Neural cell (in vitro differentiated cells): ENCODE data around the gene SUPT20HL2. TPM values are rescaled to one million over a fixed set of nuclear protein-coding genes. Genes with fewer than 3 reads are reported as not detected.

Source experiments
- H2AFZ ChIP-seq: fragments of 200-600, 300-800 bp; sonication (generic), shearing (Covaris generic); 2 replicates; pipeline ENCODE4 v1.6.0; 2014; ENCODE audit warnings: low read depth, mild to moderate bottlenecking, antibody characterized with exemption, low read length, moderate library complexity
- H3F3A ChIP-seq: fragments of 200-600 bp; shearing (Covaris generic); 2 replicates; pipeline ENCODE4 v1.6.1; 2016; ENCODE audit warnings: mild to moderate bottlenecking, moderate library complexity, mixed read lengths, antibody characterized with exemption, low read length; ENCODE audit not compliant: insufficient read depth, poor library complexity, severe bottlenecking
- H3K27ac ChIP-seq: fragments of 200-600, 300-800 bp; sonication (generic), shearing (Covaris generic); 2 replicates; pipeline ENCODE4 v1.5.1; 2014; ENCODE audit warnings: mild to moderate bottlenecking, low read length, moderate library complexity
- H3K27me3 ChIP-seq: fragments of 300-800, 200-600 bp; sonication (generic), shearing (Covaris generic); 2 replicates; pipeline ENCODE4 v1.6.0; 2014; ENCODE audit warnings: mild to moderate bottlenecking, low read depth, low read length, moderate library complexity; ENCODE audit not compliant: insufficient read depth
- H3K36me3 ChIP-seq: fragments of 300-800, 200-600 bp; sonication (generic), shearing (Covaris generic); 2 replicates; pipeline ENCODE4 v1.5.1; 2014; ENCODE audit warnings: mild to moderate bottlenecking, antibody characterized with exemption, low read length, moderate library complexity; ENCODE audit not compliant: insufficient read depth
- H3K4me2 ChIP-seq: fragments of 300-800, 200-600 bp; sonication (generic), shearing (Covaris generic); 2 replicates; pipeline ENCODE4 v1.6.0; 2014; ENCODE audit warnings: mild to moderate bottlenecking, low read length
- H3K4me3 ChIP-seq: fragments of 300-800, 200-600 bp; sonication (generic), shearing (Covaris generic); 2 replicates; pipeline ENCODE4 v1.5.1; 2014; ENCODE audit warnings: mild to moderate bottlenecking, low read length, moderate library complexity
- H3K79me2 ChIP-seq: fragments of 200-600 bp; shearing (Covaris generic); replicated peaks from 2 replicates; pipeline ENCODE4 v1.6.0; 2014; ENCODE audit warnings: mild to moderate bottlenecking, low read length, moderate library complexity; ENCODE audit not compliant: insufficient read depth
- H3K9ac ChIP-seq: fragments of 300-800, 200-600 bp; sonication (generic), shearing (Covaris generic); 2 replicates; pipeline ENCODE4 v1.6.1; 2016; ENCODE audit warnings: mild to moderate bottlenecking, low read length, mixed read lengths
- H3K9me2 ChIP-seq: fragments of 200-600 bp; shearing (Covaris generic); 2 replicates; pipeline ENCODE4 v1.6.1; 2016; ENCODE audit warnings: mild to moderate bottlenecking, low read length, mixed read lengths; ENCODE audit not compliant: insufficient read depth
- H3K9me3 ChIP-seq: fragments of 200-600, 300-800 bp; sonication (generic), shearing (Covaris generic); 2 replicates; pipeline ENCODE4 v1.6.1; 2016; ENCODE audit warnings: mild to moderate bottlenecking, mixed run types, low read length, moderate library complexity, mixed read lengths
- H4K20me1 ChIP-seq: fragments of 200-600 bp; shearing (Covaris generic); 2 replicates; pipeline ENCODE4 v1.6.1; 2016; ENCODE audit warnings: mild to moderate bottlenecking, mixed run types; ENCODE audit not compliant: insufficient read depth
- CTCF ChIP-seq: fragments of 450-650 bp; IDR thresholded peaks from 2 replicates; pipeline ENCODE4 v1.5.1; 2014; ENCODE audit warnings: antibody characterized with exemption, mild to moderate bottlenecking, moderate library complexity; ENCODE audit not compliant: poor library complexity, severe bottlenecking
- EP300 ChIP-seq: fragments of 450-650 bp; conservative IDR thresholded peaks from 2 replicates; pipeline ENCODE4 v1.6.1; 2014; ENCODE audit warnings: antibody characterized with exemption, mild to moderate bottlenecking, moderate library complexity; ENCODE audit not compliant: poor library complexity, severe bottlenecking
- EZH2 ChIP-seq: fragments of 200-600, 300-800 bp; shearing (Covaris generic), sonication (generic); IDR thresholded peaks from 2 replicates; pipeline ENCODE4 v1.6.1; 2014; ENCODE audit warnings: antibody characterized with exemption, low read length, borderline replicate concordance, mild to moderate bottlenecking; ENCODE audit not compliant: insufficient read depth, poor library complexity, severe bottlenecking
- MXI1 ChIP-seq: fragments of 450-650 bp; conservative IDR thresholded peaks from 2 replicates; pipeline ENCODE4 v1.6.1; 2014; ENCODE audit warnings: antibody characterized with exemption, mild to moderate bottlenecking; ENCODE audit not compliant: poor library complexity, severe bottlenecking
- POLR2AphosphoS5 ChIP-seq: IDR thresholded peaks from 2 replicates; pipeline ENCODE4 v1.6.1; 2012
- RAD21 ChIP-seq: fragments of 450-650 bp; conservative IDR thresholded peaks from 2 replicates; pipeline ENCODE4 v1.6.1; 2014; ENCODE audit warnings: antibody characterized with exemption, mild to moderate bottlenecking, moderate library complexity
- REST ChIP-seq: IDR thresholded peaks from 2 replicates; pipeline ENCODE4 v1.6.1; 2012; ENCODE audit warnings: borderline replicate concordance
- SMC3 ChIP-seq: fragments of 450-650 bp; conservative IDR thresholded peaks from 2 replicates; pipeline ENCODE4 v1.6.1; 2014; ENCODE audit warnings: antibody characterized with exemption, mild to moderate bottlenecking, moderate library complexity; ENCODE audit not compliant: poor library complexity
- TAF1 ChIP-seq: IDR thresholded peaks from 2 replicates; pipeline ENCODE4 v1.6.1; 2012; ENCODE audit warnings: low read depth
- polyA plus RNA-seq: library from polyadenylated mRNA; depleted of rRNA; stranded (reverse); fragments of >200 nt; gene quantifications from 2 replicates; pipeline ENCODE4 v1.2.3, GENCODE V29; 2014

SUPT20HL2 gene
- polyA plus RNA-seq, 1 donor from 2014 or later, result not detected

GRCh38 chrX:24357106-24357505 lies 43.2 kb upstream of the SUPT20HL2 start (continued):
- TF ChIP-seq SMC3 (no peak), EP300 (no peak)

GRCh38 chrX:24355095-24355494 lies 41.2 kb upstream of the SUPT20HL2 start:
- no peak overlapping the region for H3K4me2 ChIP-seq
- H3K36me3 ChIP-seq, result no peaks in the 10 kb centered on the region
- no peaks in the 10 kb centered on the region for H3K9me3 ChIP-seq
- no peaks in the 10 kb centered on the region for H3K27me3 ChIP-seq
- TF ChIP-seq CTCF, result no peak
- no peak for TF ChIP-seq POLR2AphosphoS5
- TF ChIP-seq REST, result no peak
- no peak for TF ChIP-seq RAD21
- TF ChIP-seq SMC3, result no peak
- TF ChIP-seq EP300, result no peak
- no peak overlapping the region for H3K9ac ChIP-seq
- no peaks in the 10 kb centered on the region for H3F3A ChIP-seq
- H3K27ac ChIP-seq, result no peak overlapping the region
- no peaks in the 10 kb centered on the region for H3K9me2 ChIP-seq
- H3K4me3 ChIP-seq, result no peak overlapping the region
- H3K79me2 ChIP-seq, result no peaks in the 10 kb centered on the region
- H2AFZ ChIP-seq, result no peak overlapping the region
- no peaks in the 10 kb centered on the region for H4K20me1 ChIP-seq

- Histone ChIP-seq H3K4me2 (no peak overlapping the region), H4K20me1 (no peaks in the 10 kb centered on the region), H2AFZ (no peak overlapping the region), H3K36me3 (no peaks in the 10 kb centered on the region), H3K9me2 (no peaks in the 10 kb centered on the region), H3K9ac (no peak overlapping the region), H3K9me3 (no peaks in the 10 kb centered on the region), H3K27ac (no peak overlapping the region), H3K4me3 (no peak overlapping the region), H3K79me2 (no peaks in the 10 kb centered on the region), H3F3A (no peaks in the 10 kb centered on the region), H3K27me3 (no peaks in the 10 kb centered on the region)
- TF ChIP-seq SMC3 (no peak), RAD21 (no peak), REST (no peak), POLR2AphosphoS5 (no peak), EZH2 (no peak), CTCF (no peak), MXI1 (no peak), TAF1 (no peak), EP300 (no peak)
Measured at GRCh38 chrX:24350217-24350616, 36.3 kb upstream of the SUPT20HL2 start.
